SU-DHL-6 (cell line): ENCODE data around the gene CCDC40.

ENCODE experiments used
- CTCF ChIP-seq: fragments of 200-600 bp; sonication (generic); IDR thresholded peaks from one replicate; pipeline ENCODE4 v1.5.1; 2017; ENCODE audit warnings: antibody characterized with exemption, mild to moderate bottlenecking, low read length, moderate library complexity; ENCODE audit not compliant: insufficient read depth, poor library complexity, severe bottlenecking
- EZH2phosphoT487 ChIP-seq: fragments of 200-600 bp; sonication (generic), shearing (Covaris generic); conservative IDR thresholded peaks from 2 replicates; pipeline ENCODE4 v1.6.1; 2018; ENCODE audit warnings: mild to moderate bottlenecking, antibody characterized with exemption, low read length, moderate library complexity, mixed read lengths

GRCh38 chr17:80091376-80091775, 54.9 kb downstream of the CCDC40 start:
- no peak for TF ChIP-seq CTCF
- TF ChIP-seq EZH2phosphoT487, result no peak
